Activated T-cell treated with anti-CD3 and anti-CD28 coated beads, Interleukin-2, amount 50 U/mL, for 1 hour (primary cell): ENCODE results near the gene LETM1.

Source experiments
- DNase-seq: peaks from one replicate; pipeline ENCODE4 v3.0.0-alpha.2; 2020

The LETM1 gene

DNA sequence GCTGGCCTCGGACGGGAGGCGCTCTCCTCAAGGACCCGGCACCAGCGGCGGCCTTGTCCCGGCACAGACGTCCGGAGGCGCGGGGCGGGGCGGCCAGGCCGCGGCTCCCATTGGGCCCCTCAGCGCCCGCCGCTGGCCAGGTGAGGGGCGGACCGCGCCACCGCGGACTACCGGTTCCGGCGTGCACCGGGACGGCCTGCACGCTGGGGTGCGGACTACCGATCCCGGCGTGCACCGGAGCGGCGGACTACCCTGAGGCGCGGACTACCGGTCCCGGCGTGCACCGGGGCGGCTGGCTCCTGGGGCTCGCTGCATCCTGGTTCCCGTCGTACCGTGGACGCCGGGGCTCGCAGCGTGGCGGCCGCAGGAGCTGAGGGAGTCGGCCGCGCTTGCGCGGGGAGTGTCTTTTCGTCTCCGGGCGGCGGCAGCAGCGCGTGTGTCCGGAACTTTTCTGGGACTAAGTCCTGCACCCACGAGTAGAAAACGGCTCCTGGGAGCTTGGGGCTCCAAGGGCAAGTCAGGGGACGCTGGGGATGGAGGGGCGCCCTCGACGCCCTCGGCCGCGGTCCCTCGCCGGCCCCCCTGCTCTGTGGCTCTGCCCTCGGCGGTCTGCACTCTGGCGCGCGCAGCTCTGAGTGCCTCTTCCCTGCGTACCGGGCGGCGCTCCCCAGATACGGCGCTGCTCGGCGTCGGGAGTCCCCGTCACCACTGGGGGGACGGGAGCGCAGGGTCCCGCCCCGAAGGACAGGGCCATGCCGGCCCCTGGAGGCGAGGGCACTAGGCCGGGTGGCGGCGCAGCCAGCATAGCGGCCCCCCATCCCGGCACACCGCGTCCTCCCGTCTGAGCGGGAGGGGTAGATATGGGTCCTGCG, at the start of gene LETM1:
TSS of gene LETM1 (minus strand) at position 86 of the 872 bp plus-strand sequence. CDS start 206 bp downstream, outside the sequence.
- peak; percentile 93 for DNase-seq

- no peak for DNase-seq
Observed at GRCh38 chr4:1904042-1904441, 48.1 kb upstream of the LETM1 start.

DNA sequence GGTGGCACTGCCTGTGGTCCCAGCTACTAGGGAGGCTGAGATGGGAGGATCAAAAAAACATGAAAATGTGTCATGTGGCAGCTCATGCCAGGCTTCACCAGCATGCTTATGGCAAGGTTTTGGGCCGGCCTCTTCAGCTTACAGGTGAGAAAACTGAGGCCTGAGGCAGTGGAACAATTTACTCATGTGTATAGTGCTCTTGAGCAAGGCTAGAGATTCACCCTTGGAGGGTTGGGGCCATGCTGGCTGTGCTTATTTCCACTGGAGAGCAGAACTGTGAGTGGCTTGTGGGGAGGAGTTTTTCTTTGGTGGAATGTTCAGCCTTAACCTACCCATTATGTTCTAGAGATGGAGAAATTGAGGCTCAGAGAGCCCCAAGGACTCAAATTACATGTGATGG, 47.1 kb upstream of the LETM1 start:
- no peak for DNase-seq

DNA sequence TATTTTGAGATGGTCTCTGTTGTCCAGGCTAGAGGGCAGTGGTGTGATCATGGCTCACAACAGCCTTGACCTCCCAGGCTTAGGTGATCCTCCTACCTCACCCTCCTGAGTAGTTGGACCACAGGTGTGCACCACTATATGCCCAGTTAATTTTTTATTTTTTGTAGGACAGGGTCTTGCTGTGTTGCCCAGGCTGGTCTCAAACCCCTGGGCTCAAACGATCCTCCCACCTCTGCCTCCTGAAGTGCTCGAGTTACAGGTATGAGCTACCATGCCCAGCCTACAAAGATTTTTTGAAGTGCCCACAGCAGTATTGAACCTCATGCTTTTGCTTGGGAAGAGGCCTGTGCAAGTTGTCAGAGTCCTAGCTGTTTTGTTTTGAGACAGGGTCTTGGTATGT, 46.3 kb upstream of the LETM1 start:
- DNase-seq: no peak

DNA sequence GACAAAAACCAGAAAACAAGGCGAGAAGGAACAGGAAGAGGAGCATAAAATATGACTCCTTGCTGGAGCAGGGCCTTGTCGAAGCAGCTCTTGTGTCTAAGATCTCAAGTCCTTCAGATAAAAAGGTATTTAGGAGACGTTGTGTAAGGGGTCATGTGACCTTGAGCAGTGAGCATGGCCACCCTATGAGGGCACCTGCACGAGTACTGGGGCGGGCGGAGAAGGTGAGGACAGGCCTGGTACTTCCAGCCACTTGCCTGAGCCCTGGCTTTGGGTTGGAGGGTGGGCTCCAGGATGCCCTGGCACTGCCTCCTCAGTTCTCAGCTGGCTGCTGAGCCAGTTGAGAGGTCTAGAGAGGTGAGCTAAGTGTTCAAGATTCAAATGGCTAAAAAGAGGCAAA, 45.2 kb upstream of the LETM1 start:
- no peak for DNase-seq

GRCh38 chr4:1900624-1901023, 44.7 kb upstream of the LETM1 start:
- DNase-seq: no peak

DNA sequence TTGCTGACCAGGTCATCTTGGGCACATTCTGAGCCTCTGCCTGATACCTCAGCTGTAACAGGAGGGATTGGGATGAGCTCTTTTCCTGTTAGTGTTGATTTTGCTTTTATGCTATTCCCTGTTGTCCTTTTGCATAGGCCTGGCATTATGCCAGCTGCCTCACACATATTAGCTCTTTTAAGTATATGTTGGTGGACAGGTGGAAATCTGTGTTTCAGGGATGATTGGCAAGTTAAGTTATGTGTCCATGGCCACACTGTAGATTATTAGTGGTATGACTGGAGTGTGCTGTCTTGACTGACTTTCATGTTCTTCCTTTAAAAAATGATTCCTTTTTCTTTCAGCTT, 44.1 kb upstream of the LETM1 start:
- DNase-seq: no peak

DNA sequence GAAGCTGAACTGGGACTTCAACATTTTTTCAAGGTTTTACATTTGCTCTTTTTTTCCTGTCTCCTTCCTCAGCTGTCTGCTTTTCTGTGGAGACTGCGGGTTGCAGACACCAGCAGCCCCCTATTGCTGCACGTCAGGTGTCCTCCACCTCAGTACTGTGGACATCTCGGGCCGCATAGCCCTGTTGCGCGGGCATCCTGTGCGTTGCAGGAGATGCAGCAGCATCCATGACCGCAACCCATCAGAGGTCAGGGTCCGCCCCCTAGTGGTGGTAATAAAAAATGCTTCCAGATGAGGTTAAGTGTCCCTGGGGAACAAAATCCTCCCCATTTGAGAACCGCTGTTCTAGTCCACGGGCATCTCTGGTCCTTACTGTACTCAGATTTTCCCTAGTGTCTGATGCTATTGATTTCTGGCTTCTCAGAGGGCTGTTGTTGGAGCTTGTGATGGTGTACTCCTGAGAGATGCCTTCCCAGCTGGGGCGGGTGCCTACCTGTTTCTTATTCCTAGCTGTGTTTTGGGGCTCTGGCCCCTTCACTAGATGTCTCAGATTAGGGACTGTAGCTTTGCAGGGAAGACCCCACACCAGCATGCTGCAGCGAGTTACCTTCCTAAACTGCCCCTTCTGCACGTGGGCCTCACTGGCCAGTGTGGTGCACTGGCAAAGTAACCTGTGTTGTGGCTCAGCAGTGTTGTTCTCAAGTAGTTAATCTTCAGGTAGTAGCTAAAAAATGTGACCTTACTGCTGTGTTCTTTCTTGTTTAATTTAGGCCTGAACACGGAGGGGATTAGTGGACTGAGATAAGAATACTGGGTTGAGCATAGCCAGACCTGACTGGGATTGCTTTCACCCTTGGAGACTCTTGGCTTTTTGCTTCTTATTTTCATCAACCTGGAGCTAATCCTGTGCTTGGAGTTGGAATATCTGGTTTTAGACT, 43.5 kb upstream of the LETM1 start:
- DNase-seq: peak; percentile 69

DNA sequence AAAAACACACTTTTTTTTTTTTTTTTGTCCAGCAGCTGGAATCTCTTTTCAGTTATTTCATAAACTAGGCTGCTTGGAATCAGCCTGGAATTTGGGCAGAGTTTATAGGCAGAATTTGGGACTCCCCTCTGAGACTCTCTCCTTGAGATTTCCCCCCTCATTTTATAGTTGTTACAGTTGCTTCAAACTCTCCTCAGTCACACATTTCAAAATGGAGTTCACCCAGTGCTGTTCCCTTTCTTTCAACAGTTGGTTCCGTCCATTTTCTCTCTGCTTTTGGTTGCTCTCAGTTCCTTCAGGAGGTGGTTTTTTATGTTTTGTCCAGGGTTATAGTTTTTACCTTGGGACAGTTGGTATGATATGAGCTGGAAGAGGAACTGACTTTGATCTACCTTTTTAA, 42.7 kb upstream of the LETM1 start:
- no peak for DNase-seq

DNA sequence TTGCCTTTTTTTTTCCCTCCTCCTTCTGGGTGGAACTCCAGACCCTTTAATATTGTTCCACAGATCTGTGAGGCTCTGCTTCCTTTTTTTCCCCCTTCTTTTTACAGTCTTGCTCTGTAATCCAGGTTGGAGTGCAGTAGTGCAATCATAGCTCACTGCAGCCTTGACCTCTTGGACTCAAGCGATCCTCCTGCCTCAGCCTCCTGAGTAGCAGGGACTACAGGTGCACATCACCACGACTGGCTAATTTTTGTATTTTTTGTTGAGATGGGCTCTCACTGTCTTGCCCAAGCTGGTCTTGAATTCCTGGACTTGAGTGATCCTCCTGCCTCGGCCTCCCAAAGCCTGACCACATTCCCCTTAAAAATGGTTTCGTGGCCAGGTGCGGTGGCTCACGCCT, 42.1 kb upstream of the LETM1 start:
- no peak for DNase-seq

GRCh38 chr4:1896658-1896991, 40.7 kb upstream of the LETM1 start:
- DNase-seq: no peak

DNA sequence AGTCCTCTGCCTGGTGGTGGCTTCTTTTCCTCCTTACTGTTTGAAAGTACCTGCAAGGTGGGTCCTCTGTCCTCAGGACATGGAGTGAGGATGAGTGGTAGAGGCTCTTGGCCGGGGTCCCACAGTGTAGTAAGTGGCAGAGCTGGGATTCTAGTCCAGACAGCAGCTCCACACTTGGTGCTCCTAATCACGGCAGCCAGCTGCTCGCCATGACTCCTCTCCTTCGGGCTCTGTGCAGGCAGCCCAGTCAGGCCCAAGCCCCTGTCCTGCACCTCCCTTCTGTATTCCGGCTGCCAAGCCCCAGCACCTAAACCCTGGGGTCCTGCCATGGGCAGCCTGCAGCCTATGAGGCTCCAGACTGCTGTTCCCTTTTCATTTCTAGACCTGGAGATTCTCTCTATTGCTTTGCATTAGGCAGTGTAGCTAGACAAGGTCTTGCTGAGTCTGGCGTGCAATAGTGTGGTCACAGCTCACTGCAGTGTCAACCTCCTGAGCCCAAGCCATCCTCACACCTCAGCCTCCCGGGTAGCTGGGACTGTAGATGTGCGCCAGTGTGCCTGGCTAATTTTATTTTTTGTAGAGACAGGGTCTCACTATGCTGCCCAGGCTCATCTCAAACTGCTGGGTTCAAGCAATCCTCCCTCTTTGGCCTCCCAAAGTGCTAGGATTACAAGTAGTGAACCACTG, 40.2 kb upstream of the LETM1 start:
- DNase-seq: no peak

- DNase-seq: no peak
Observed at GRCh38 chr4:1890979-1891570, 35.1 kb upstream of the LETM1 start.

DNA sequence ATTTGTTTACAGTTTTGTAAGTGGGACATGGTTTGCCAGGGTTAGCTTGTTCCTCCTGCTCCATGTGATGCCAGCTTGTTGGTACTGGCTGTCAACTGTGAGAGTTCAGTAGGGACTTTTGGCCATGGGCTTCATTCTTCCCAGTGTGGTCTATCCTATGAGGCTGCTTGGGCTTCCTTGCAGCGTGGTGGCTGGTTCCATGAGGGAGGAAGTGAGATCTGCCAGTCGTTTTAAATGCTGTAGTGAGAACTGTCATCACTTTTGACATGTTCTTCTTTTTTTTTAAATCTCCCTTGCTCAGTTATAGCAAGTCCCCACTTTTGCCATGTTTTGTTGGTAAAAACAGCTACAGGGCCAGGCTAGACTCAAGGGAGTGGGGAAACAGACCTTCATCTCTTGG, 31.1 kb upstream of the LETM1 start:
- DNase-seq: no peak

DNA sequence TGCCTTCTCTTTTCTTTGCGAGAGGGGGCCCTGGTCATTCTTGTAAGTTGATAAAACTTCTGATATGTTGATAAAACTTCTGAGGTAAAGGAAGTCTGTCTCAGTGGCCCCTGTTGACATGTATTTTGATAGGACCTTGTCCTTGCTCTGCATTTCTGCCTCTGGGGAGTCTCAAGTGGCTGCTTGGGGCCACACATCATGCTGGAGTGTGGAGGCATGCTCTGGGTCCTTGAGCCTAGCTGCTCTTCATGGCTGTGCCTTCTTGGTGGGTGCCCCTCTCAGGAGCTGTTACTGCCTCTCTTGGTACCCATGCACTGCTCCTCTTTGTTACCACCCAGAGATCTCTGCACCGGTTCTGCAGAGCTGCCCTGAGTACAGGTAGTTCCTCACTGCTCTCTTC, 29.5 kb upstream of the LETM1 start:
- no peak for DNase-seq

DNA sequence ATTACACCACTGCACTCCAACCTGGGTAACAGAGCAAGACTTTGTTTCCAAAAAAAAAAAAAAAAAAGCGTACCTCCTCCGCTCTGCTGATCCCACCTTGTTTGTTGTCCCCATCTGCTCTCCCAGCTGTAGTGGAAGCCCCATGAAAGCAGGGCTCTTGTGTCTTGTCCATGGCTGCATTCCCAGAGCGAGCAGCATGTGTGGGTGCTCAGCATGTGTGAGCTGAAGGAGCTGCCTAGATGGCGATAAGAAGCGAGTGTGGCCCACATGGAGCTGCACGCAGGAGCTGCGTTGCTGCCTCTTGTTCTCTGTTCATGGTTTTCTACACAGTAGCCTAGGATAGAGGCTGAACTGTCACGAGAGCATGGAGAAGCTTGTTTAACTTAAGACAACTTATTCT, 27.6 kb upstream of the LETM1 start:
- no peak for DNase-seq

DNA sequence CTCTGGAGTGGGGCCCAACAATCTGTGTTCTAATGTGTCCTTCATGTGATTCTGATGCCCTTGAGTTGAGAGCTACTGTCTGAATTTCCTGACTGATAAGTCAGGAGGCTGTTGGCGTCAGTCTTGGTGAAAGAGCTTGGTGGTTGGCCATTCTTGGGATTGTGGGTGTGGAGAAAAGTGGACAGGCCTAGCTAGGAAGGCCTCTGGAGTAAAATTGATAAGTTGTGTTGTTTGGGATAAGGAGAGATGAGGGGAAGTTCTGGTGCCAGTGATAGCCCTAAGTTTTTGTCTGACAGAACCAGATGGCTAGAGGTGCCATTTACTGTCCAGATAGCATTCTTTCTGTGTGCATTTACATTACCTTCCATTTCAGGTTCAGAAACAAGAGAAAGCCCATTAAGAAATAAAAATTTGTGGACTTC, 26.9 kb upstream of the LETM1 start:
- DNase-seq: no peak

DNA sequence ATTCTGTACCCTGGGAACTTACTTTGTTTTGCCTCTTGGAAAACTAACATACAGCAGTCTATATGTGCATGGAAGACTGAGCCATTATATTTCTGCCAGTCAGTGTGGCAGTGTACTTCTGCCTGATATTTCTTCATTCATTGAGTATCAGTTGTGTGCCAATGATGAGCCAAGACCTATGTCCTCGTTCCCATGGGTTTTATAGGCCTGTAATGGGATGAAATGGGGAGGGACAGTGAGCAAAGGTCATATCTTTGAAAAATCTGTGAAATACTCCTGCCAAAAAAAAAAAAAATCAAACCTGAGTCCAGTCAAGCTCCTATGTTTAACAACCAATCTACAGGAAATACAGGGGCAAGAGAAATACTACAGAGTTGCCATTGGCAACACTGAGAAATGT, 24.4 kb upstream of the LETM1 start:
- no peak for DNase-seq

DNA sequence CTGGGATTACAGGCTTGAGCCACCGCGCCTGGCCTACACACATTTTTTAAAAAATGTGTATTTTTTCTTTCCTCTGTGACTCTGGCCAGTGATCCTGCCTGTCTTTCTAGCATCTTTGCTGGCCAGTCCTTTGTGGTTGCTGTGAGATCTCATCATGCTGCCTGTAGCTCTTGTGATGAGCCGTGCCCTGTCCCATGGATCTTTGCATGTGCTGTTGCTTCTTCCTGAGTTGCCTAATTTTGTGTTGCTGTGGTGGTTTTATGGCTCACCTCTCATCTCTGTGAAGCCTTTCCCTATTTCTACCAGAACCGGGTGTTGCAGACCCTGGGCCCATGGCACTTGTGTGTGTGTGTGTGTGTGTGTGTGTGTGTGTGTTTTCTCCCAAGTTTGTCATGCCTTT, 23.5 kb upstream of the LETM1 start:
- no peak for DNase-seq

- DNase-seq: no peak
Observed at GRCh38 chr4:1874201-1874600, 18.2 kb upstream of the LETM1 start.

- no peak for DNase-seq
Observed at GRCh38 chr4:1873776-1874175, 17.8 kb upstream of the LETM1 start.

GRCh38 chr4:1873291-1873690, 17.3 kb upstream of the LETM1 start:
- no peak for DNase-seq

DNA sequence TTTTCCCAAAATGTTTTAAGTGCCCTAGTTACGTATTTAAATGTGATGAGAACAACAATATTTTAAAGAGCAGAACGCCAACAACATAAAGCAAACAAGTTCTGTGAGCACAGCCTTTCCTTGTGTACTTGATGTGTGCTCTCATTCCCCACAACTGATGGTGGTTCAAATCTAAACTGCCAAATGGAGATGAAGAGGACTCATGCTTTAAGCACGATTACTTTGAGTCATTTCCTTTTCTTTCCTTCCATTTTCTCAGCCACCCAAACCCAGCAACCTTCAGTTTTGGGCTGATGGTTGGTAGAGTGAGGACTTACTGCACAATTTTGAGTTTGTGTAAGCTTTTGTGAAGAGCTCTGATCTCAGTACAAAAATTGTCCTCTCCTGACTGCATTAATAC, 16.9 kb upstream of the LETM1 start:
- no peak for DNase-seq
